AML-193 (cell line): ENCODE data around the gene TOP3B.

Source experiments
- DNase-seq, 2 experiments: peaks; one replicate each; lab custom pipeline; 2025; lab: John Stamatoyannopoulos, UW

Gene TOP3B

GRCh38 chr22:21981874-21982273, 713 bp downstream of the TOP3B start:
- no peak for DNase-seq

- no peak for DNase-seq
Observed at GRCh38 chr22:21980547-21980946, 2.0 kb downstream of the TOP3B start.

GRCh38 chr22:21978564-21979386, 3.8 kb downstream of the TOP3B start:
- DNase-seq: no peak

- DNase-seq: no peak
Observed at GRCh38 chr22:21977814-21978213, 4.8 kb downstream of the TOP3B start.

- no peak for DNase-seq
Observed at GRCh38 chr22:21975854-21976345, 6.7 kb downstream of the TOP3B start.

GRCh38 chr22:21975273-21975672, 7.3 kb downstream of the TOP3B start:
- no peak for DNase-seq

- DNase-seq: no peak
Observed at GRCh38 chr22:21974058-21974649, 8.4 kb downstream of the TOP3B start.

GRCh38 chr22:21972806-21973205, 9.8 kb downstream of the TOP3B start:
- DNase-seq: no peak

- peak; percentile 26 to 41 for DNase-seq
Observed at GRCh38 chr22:21972293-21972779, 10.3 kb downstream of the TOP3B start.

GRCh38 chr22:21971858-21972275, 10.7 kb downstream of the TOP3B start:
- no peak for DNase-seq

- DNase-seq: no peak
Observed at GRCh38 chr22:21970800-21971617, 11.6 kb downstream of the TOP3B start.

- DNase-seq: no peak
Observed at GRCh38 chr22:21970037-21970799, 12.4 kb downstream of the TOP3B start.

- no peak for DNase-seq
Observed at GRCh38 chr22:21968452-21969129, 14.0 kb downstream of the TOP3B start.

GRCh38 chr22:21967693-21968271, 14.8 kb downstream of the TOP3B start:
- DNase-seq: no peak

- DNase-seq: no peak
Observed at GRCh38 chr22:21966643-21967516, 15.7 kb downstream of the TOP3B start.

- DNase-seq: no peak
Observed at GRCh38 chr22:21965762-21966288, 16.8 kb downstream of the TOP3B start.

- DNase-seq: no peak
Observed at GRCh38 chr22:21964918-21965484, 17.6 kb downstream of the TOP3B start.

GRCh38 chr22:21964234-21964633, 18.4 kb downstream of the TOP3B start:
- no peak for DNase-seq

- DNase-seq: no peak
Observed at GRCh38 chr22:21963790-21964211, 18.8 kb downstream of the TOP3B start.
